Upper lobe of left lung (tissue), 4 donors: ENCODE measurements around the gene TPO.

Source experiments
- EP300 ChIP-seq, 4 donors: sonication (generic); formaldehyde crosslinking; IDR thresholded peaks; one replicate each; pipeline ENCODE4 v1.5.1; 2017; ENCODE audit warnings: antibody characterized with exemption in 4 of 4, control low read depth in 2 of 4
- POLR2A ChIP-seq, 4 donors: fragments of 450-650 bp; IDR thresholded peaks; one replicate each; pipeline ENCODE4 v1.5.1; 2016 to 2017; ENCODE audit warnings: antibody characterized with exemption in 4 of 4, mild to moderate bottlenecking in 2 of 4
- POLR2AphosphoS5 ChIP-seq, 2 donors: sonication (generic); formaldehyde crosslinking; IDR thresholded peaks; one replicate each; pipeline ENCODE4 v1.5.1; 2017; ENCODE audit warnings: antibody characterized with exemption in 2 of 2
- TF ChIP-seq, protein P1 (sequence below), 6 experiments: fragments of 450-650 bp in 4 of 6; fragments of 200-600 bp in 2 of 6; sonication (generic) in 2 of 6; IDR thresholded peaks; one replicate each; pipeline ENCODE4 v1.5.1; 2016 to 2019; ENCODE audit warnings: antibody characterized with exemption in 6 of 6

DNA sequence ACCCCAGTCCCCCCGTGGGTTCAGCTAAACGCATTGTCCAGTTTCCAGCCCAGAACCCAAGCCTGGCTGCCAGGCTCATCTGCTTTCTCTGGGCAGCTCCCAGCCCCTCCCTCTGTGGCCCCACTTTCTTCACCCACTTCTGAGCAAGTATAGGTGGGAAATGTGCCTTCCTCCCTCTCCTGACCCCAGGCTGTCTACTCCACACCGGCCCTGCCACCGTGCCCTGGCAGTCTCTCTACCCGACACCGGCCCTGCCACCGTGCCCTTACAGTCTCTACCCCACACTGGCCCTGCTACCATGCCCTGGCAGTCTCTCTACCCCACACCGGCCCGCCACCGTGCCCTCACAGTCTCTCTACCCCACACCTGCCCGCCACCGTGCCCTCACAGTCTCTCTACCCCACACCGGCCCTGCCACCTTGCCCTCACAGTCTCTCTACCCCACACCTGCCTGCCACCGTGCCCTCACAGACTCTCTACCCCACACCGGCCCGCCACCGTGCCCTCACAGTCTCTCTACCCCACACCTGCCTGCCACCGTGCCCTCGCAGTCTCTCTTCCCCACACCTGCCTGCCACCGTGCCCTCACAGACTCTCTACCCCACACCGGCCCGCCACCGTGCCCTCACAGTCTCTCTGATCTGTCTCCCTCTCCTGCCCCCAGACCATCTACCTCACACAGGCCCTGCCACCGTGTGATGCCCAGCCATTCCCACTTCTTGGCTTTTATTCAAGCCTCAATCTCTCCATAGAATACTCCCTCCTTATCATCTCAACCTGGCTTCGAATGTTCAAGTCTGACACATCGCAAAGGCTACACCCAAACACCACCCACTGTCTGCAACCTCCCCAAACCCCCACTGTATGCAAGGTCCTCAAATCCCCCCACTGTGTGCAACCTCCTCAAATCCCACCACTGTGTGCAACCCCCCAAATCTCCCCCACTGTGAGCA lies 108.9 kb downstream of the TPO start:
- TF ChIP-seq POLR2A (IDR thresholded peaks at IDR 0.05) (no peak), POLR2AphosphoS5 (IDR thresholded peaks at IDR 0.05) (no peak), EP300 (IDR thresholded peaks at IDR 0.05) (no peak)
- TF ChIP-seq, protein P1, sequence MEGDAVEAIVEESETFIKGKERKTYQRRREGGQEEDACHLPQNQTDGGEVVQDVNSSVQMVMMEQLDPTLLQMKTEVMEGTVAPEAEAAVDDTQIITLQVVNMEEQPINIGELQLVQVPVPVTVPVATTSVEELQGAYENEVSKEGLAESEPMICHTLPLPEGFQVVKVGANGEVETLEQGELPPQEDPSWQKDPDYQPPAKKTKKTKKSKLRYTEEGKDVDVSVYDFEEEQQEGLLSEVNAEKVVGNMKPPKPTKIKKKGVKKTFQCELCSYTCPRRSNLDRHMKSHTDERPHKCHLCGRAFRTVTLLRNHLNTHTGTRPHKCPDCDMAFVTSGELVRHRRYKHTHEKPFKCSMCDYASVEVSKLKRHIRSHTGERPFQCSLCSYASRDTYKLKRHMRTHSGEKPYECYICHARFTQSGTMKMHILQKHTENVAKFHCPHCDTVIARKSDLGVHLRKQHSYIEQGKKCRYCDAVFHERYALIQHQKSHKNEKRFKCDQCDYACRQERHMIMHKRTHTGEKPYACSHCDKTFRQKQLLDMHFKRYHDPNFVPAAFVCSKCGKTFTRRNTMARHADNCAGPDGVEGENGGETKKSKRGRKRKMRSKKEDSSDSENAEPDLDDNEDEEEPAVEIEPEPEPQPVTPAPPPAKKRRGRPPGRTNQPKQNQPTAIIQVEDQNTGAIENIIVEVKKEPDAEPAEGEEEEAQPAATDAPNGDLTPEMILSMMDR (IDR thresholded peaks at IDR 0.05): no peak
